Common myeloid progenitor, CD34-positive (primary cell): ENCODE measurements around the gene UROD.

Source experiments
- CTCF ChIA-PET: fragments of 350-600 bp; sonication (Branson Sonifier 250); formaldehyde crosslinking; loops from one replicate; lab custom pipeline; 2021; ENCODE audit warnings: antibody characterized with exemption; lab: Charles Lee
- POLR2A ChIA-PET: fragments of 350-600 bp; sonication (Branson Sonifier 250); formaldehyde crosslinking; loops from one replicate; lab custom pipeline; 2021; ENCODE audit warnings: antibody characterized with exemption; lab: Charles Lee
- DNase-seq, 3 donors: peaks; one replicate each; pipeline versions ENCODE4 v3.0.0 to v3.0.0-alpha.2; 2013
- H3K27ac ChIP-seq, 2 experiments: 1 replicate in 1 of 2; 2 replicates in 1 of 2; pipeline ENCODE4 v1.7.0; 2013; ENCODE audit warnings: inconsistent platforms in 2 of 2, low read length in 2 of 2, mild to moderate bottlenecking in 2 of 2, low read depth in 1 of 2, moderate library complexity in 1 of 2; ENCODE audit not compliant: severe bottlenecking in 2 of 2, insufficient read depth in 1 of 2, poor library complexity in 1 of 2
- H3K27me3 ChIP-seq, 5 experiments: replicated peaks in 2 of 5; 1 replicate in 3 of 5; 2 replicates in 2 of 5; pipeline versions ENCODE4 v1.6.1 to v1.7.0; 2013; ENCODE audit warnings: low read length in 4 of 5, mild to moderate bottlenecking in 2 of 5, moderate library complexity in 2 of 5, inconsistent platforms in 1 of 5; ENCODE audit not compliant: insufficient read depth in 5 of 5, control insufficient read depth in 4 of 5
- H3K36me3 ChIP-seq, 4 experiments: 1 replicate in 2 of 4; 2 replicates in 2 of 4; pipeline versions ENCODE4 v1.6.1 to v1.7.0; 2013; ENCODE audit warnings: low read length in 3 of 4, control low read depth in 1 of 4, mild to moderate bottlenecking in 1 of 4; ENCODE audit not compliant: control insufficient read depth in 4 of 4, insufficient read depth in 4 of 4
- H3K4me1 ChIP-seq, 4 experiments: 1 replicate in 3 of 4; 2 replicates in 1 of 4; pipeline versions ENCODE4 v1.6.1 to v1.7.1; 2013; ENCODE audit warnings: low read length in 3 of 4, mild to moderate bottlenecking in 3 of 4, control low read depth in 1 of 4, inconsistent platforms in 1 of 4, moderate library complexity in 1 of 4; ENCODE audit not compliant: control insufficient read depth in 4 of 4, insufficient read depth in 4 of 4; ENCODE audit errors: control extremely low read depth in 1 of 4
- H3K4me3 ChIP-seq, 7 experiments: 1 replicate in 4 of 7; 2 replicates in 3 of 7; pipeline versions ENCODE4 v1.5.1 to v1.7.0; 2013; ENCODE audit warnings: mild to moderate bottlenecking in 7 of 7, low read length in 6 of 7, moderate library complexity in 6 of 7, inconsistent platforms in 2 of 7, low read depth in 2 of 7, control low read depth in 1 of 7; ENCODE audit not compliant: insufficient read depth in 4 of 7, control insufficient read depth in 1 of 7; ENCODE audit errors: extremely low read depth in 1 of 7
- H3K9me3 ChIP-seq, 5 experiments: 1 replicate in 4 of 5; 2 replicates in 1 of 5; pipeline versions ENCODE4 v1.6.1 to v1.7.1; 2013; ENCODE audit warnings: low read length in 4 of 5, mild to moderate bottlenecking in 2 of 5, inconsistent platforms in 1 of 5, low read depth in 1 of 5, moderate library complexity in 1 of 5; ENCODE audit not compliant: control insufficient read depth in 4 of 5, insufficient read depth in 2 of 5; ENCODE audit errors: control extremely low read depth in 1 of 5
- WGBS: methylation state at CpG from one replicate; pipeline ENCODE4 v1.1.5; 2013; ENCODE audit not compliant: insufficient coverage; 5-methylcytosine and 5-hydroxymethylcytosine counted together

UROD gene

DNA sequence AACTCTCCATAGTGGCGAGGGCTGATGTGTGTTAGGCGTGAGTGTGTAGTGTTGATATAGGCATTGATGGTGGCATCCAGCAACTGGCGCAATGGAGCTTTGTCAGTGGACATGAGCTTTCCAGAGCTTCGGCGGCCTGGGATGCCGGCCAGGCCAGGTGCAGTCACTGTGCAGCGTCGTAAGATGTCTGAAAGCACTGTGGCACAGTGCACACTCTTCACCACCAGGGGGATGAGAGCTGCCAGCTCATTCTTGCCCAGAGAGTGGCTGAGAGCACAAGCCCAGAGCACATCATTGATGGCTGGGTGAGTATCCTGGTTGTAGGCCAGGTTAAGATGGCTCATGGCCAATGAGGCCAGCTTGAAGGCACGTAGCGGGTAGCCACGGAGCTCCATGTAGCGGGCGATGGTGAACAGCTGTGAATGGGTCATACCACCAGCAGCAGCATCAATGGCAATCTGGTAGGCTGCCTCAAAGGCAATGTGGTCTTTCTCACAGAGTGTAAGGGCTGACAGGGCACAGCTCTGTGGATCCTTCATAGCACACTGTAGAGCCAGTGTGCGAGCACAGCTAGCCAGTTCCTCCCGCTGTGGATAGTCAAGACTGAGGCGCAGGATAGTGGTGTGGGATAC is 6.7 kb downstream of the UROD start:
- WGBS: 75% methylated on average over 15 of the region's 16 CpGs
- Histone ChIP-seq H3K27me3 (no peaks in the 10 kb centered on the region), H3K9me3 (no peaks in the 10 kb centered on the region), H3K27ac (no peak overlapping the region), H3K4me1 (peaks cover 6 to 40% (median 19%) of the 10 kb centered on the region in 4 experiments), H3K36me3 (peaks cover 3 to 20% (median 8%) of the 10 kb centered on the region in 4 experiments), H3K4me3 (no peak overlapping the region)
- peak; percentile 62 to 78 (median 71) for DNase-seq
- ChIA-PET CTCF (interaction anchor here (0.6 to 13.1 kb wide), 28 partner anchors 10 to 489 kb away, joined by 3 to 402 read pairs (median 3); partner anchors contain the start of genes EIF2B3, MUTYH, TESK2 and TOE1), POLR2A (no interaction called here)

GRCh38 chr1:45023663-45024062 is 11.6 kb downstream of the UROD start:
- no peaks in the 10 kb centered on the region for H3K9me3 ChIP-seq
- ChIA-PET CTCF (no interaction called here), POLR2A (no interaction called here)
- DNase-seq: no peak
- H3K4me1 ChIP-seq: peaks cover 0 to under 1% (median 0%) of the 10 kb centered on the region in 4 experiments
- no peaks in the 10 kb centered on the region for H3K27me3 ChIP-seq
- no peak overlapping the region for H3K4me3 ChIP-seq
- no CpG with 5 or more reads among the region's 1 CpG for WGBS
- no peaks in the 10 kb centered on the region for H3K36me3 ChIP-seq
- H3K27ac ChIP-seq: no peak overlapping the region

DNA sequence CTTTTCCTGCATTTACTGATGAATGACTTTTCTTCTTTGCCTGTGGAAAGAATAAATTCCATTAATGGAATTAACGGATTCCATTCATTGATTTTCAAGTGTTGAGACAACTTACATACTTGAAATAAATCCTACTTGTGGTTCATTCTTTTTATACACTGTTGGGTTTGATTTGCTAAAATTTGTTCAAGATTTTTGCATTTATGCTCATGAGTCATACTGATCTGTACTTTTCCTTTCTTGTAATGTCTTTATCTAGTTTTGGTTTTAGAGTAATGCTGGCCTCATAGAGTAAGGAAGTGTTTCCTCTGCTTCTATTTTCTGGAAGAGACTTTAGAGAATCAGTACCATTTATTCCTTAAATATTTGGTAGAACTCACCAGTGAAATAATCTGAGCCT is 14.4 kb downstream of the UROD start:
- no peaks in the 10 kb centered on the region for H3K27me3 ChIP-seq
- no peak for DNase-seq
- no peak overlapping the region for H3K27ac ChIP-seq
- no peak overlapping the region for H3K4me3 ChIP-seq
- WGBS: no CpG with 5 or more reads among the region's 1 CpG
- H3K4me1 ChIP-seq: no peaks in the 10 kb centered on the region
- CTCF ChIA-PET: interaction anchor here (1.5 kb wide), 1 partner anchor 273 kb away, joined by 4 read pairs; no protein-coding TSS in a partner anchor
- H3K9me3 ChIP-seq: no peaks in the 10 kb centered on the region
- no peaks in the 10 kb centered on the region for H3K36me3 ChIP-seq
- POLR2A ChIA-PET: no interaction called here

GRCh38 chr1:45032837-45033236 is 20.8 kb downstream of the UROD start:
- POLR2A ChIA-PET: interaction anchor here (0.5 to 0.6 kb wide), 2 partner anchors 29 to 518 kb away, joined by 3 read pairs; no protein-coding TSS in a partner anchor
- DNase-seq: no peak
- Histone ChIP-seq H3K4me3 (no peak overlapping the region), H3K27me3 (no peaks in the 10 kb centered on the region), H3K9me3 (no peaks in the 10 kb centered on the region), H3K4me1 (peaks cover 0 to 2% (median under 1%) of the 10 kb centered on the region in 4 experiments), H3K27ac (no peak overlapping the region), H3K36me3 (peaks cover 0 to 3% (median 0%) of the 10 kb centered on the region in 4 experiments)
- no CpG with 5 or more reads among the region's 2 CpGs for WGBS
- CTCF ChIA-PET: interaction anchor here (1.9 to 2.3 kb wide), 2 partner anchors 11 to 14 kb away, joined by 5 to 12 read pairs; no protein-coding TSS in a partner anchor

DNA sequence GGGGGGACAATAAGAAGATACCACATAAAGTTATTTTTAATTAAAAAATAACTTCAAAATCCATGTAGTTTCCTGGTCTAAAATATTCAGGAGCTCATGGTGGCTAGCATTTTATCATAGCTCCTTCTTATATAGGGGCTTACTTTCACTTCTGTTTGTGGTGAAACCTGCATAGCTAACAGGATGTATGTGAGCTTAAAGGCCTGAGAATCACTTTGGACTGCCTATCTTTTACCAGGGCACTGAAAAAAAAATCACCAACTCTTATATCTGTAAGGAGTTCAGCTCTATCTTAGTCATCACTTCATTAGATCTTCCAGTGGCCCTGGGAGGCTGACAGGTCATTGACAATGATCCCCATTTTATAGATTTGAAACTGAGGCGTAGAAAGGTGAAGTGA is 21.3 kb downstream of the UROD start:
- Histone ChIP-seq H3K4me1 (peaks cover 0 to 2% (median under 1%) of the 10 kb centered on the region in 4 experiments), H3K9me3 (no peaks in the 10 kb centered on the region), H3K27me3 (no peaks in the 10 kb centered on the region), H3K27ac (no peak overlapping the region), H3K4me3 (no peak overlapping the region), H3K36me3 (peaks cover 0 to 3% (median 0%) of the 10 kb centered on the region in 4 experiments)
- ChIA-PET POLR2A (interaction anchor here (0.5 to 0.6 kb wide), 2 partner anchors 28 to 518 kb away, joined by 3 read pairs; no protein-coding TSS in a partner anchor), CTCF (interaction anchor here (1.9 to 2.3 kb wide), 2 partner anchors 10 to 15 kb away, joined by 5 to 12 read pairs; no protein-coding TSS in a partner anchor)
- no CpG with 5 or more reads among the region's 1 CpG for WGBS
- peak in 2 of 3 donors; percentile 71 to 80 for DNase-seq

- 91% methylated on average over 7 of the region's 7 CpGs for WGBS
- Histone ChIP-seq H3K36me3 (peaks cover 0 to 3% (median 0%) of the 10 kb centered on the region in 4 experiments), H3K9me3 (no peaks in the 10 kb centered on the region), H3K27me3 (no peaks in the 10 kb centered on the region), H3K4me3 (no peak overlapping the region), H3K4me1 (peaks cover 0 to 2% (median under 1%) of the 10 kb centered on the region in 4 experiments), H3K27ac (no peak overlapping the region)
- ChIA-PET POLR2A (no interaction called here), CTCF (interaction anchor here (0.7 to 1.6 kb wide), 5 partner anchors 17 to 1187 kb away, joined by 3 to 6 read pairs (median 4); no protein-coding TSS in a partner anchor)
- DNase-seq: peak in 2 of 3 donors; percentile 22 to 41
Observed at GRCh38 chr1:45035631-45036301, 23.7 kb downstream of the UROD start.
